ENCODE results near the gene ANKRD2. TPM values are rescaled to one million over a fixed set of nuclear protein-coding genes. Genes with fewer than 3 reads are reported as not detected.
A peak's percentile ranks its signal among the peaks of the same experiment; 100 is the strongest.

ANKRD2 gene
- total RNA-seq: 1.6 and 2.3 TPM in 2 replicates
- 1.7 and 1.8 TPM in 2 replicates for polyA plus RNA-seq
- polyA plus RNA-seq (2011; cell fraction: cytosol; rRNA removed): 1.7 and 1.9 TPM in 2 replicates
- polyA plus RNA-seq (2011; cell fraction: nucleus; rRNA removed): 0.91 and 1.1 TPM in 2 replicates
- 2.4 and 3.5 TPM in 2 replicates for polyA plus RNA-seq (2012)
- 0.59 and 1.1 TPM in 2 replicates for polyA minus RNA-seq
- not detected for polyA minus RNA-seq (2011; cell fraction: cytosol; rRNA and poly(A)+ RNA removed)
- 0.63 TPM in 1 of 2 replicates, not detected in the other for polyA minus RNA-seq (2011; cell fraction: nucleus; rRNA and poly(A)+ RNA removed)
- percentile 32 among the genes with signal in this experiment for Bru-seq, nascent RNA
- percentile 65 among the genes with signal in this experiment for BruChase-seq, experiment 1, labeled RNA remaining after a 6-hour chase
- BruChase-seq, experiment 2, labeled RNA remaining after a 2-hour chase: percentile 50 among the genes with signal in this experiment
- long read RNA-seq, partial matches to known transcripts: 3 of 4 reads
- long read RNA-seq, other reads (novel, unspliced or antisense): 1 of 4 reads

GRCh38 chr10:97572214-97572989 lies at the start of gene ANKRD2:
ANKRD2 (plus strand) TSS chr10:97572779; CDS start chr10:97572789, 10 bp downstream.
- H2AFZ ChIP-seq (ENCODE audit: low read depth, low read length): no peak within 1 kb of the TSS
- no peak within 1 kb of the TSS for H3K27ac ChIP-seq (ENCODE audit: insufficient read depth, low read depth, low read length)
- peak; percentile 66 for DNase-seq (ENCODE audit: low read depth, low spot score)
- H3K27me3 ChIP-seq (ENCODE audit: control insufficient read depth in 2 of 2, insufficient read depth in 2 of 2, low read length in 2 of 2): no peaks in the 10 kb centered on the region
- POLR2A ChIA-PET: interaction anchor here (1.0 kb wide), 1 partner anchor 40 kb away, joined by 3 read pairs; no protein-coding TSS in a partner anchor
- FAIRE-seq: peak; percentile 90
- H3K9me3 ChIP-seq (replicated peaks; ENCODE audit: control insufficient read depth, insufficient read depth, low read length): no peaks in the 10 kb centered on the region
- no peak within 1 kb of the TSS for H3K4me3 ChIP-seq (replicated peaks in 1 of 3; ENCODE audit: insufficient read depth in 1 of 3, low read depth in 1 of 3, low read length in 3 of 3)
- H3K9ac ChIP-seq (replicated peaks; ENCODE audit: extremely low read depth, insufficient read depth, low read length): no peak within 1 kb of the TSS
- no peaks in the 10 kb centered on the region for H3K79me2 ChIP-seq (ENCODE audit: control insufficient read depth, insufficient read depth, low read length)
- peaks cover 3 to 37% of the 10 kb centered on the region in 2 experiments for H3K36me3 ChIP-seq (ENCODE audit: control insufficient read depth in 2 of 2, extremely low read depth in 1 of 2, insufficient read depth in 2 of 2, low read length in 2 of 2)
- no peaks in the 10 kb centered on the region for H3K9me1 ChIP-seq (replicated peaks; ENCODE audit: control insufficient read depth, extremely low read depth, insufficient read depth, low read length)
- dilution Hi-C loops (cut with MboI; ENCODE audit: extremely low pct_ligation_motif_present, low sequenced_read_pairs) (no loop called here), intact Hi-C loops (cut with micrococcal nuclease) (loop anchor here (1.0 to 2.0 kb wide), 3 partner anchors 40 to 158 kb away; no protein-coding TSS in a partner anchor)
- no peak within 1 kb of the TSS for H3K4me2 ChIP-seq (ENCODE audit: insufficient read depth, low read length)
- H3K4me1 ChIP-seq (ENCODE audit: control insufficient read depth, extremely low read depth, insufficient read depth, low read length): peaks cover 14% of the 10 kb centered on the region
- no TSS peak for BruUV-seq (replicated peaks)
- CTCF ChIA-PET: interaction anchor here (0.6 to 8.2 kb wide), 39 partner anchors 10 to 167 kb away, joined by 3 to 304 read pairs (median 5); partner anchors contain the start of genes C10orf62, HOGA1 and MORN4
- no peaks in the 10 kb centered on the region for H4K20me1 ChIP-seq (replicated peaks; ENCODE audit: control insufficient read depth, extremely low read depth, insufficient read depth, low read length)
- TF ChIP-seq CTCF (IDR thresholded peaks at IDR 0.05; ENCODE audit: extremely low read depth in 1 of 2, insufficient read depth in 1 of 2, low read depth in 1 of 2, low read length in 2 of 2) (peak; percentile 87 to 96), MAX (IDR thresholded peaks at IDR 0.05; ENCODE audit: insufficient read depth, insufficient read length) (no peak)

Data from endothelial cell of umbilical vein (primary cell).